ENCODE measurements around the gene RALY. TPM values are rescaled to one million over a fixed set of nuclear protein-coding genes. Genes with fewer than 3 reads are reported as not detected.

The RALY gene
- polyA plus RNA-seq, 1 donor, result 110 TPM

DNA sequence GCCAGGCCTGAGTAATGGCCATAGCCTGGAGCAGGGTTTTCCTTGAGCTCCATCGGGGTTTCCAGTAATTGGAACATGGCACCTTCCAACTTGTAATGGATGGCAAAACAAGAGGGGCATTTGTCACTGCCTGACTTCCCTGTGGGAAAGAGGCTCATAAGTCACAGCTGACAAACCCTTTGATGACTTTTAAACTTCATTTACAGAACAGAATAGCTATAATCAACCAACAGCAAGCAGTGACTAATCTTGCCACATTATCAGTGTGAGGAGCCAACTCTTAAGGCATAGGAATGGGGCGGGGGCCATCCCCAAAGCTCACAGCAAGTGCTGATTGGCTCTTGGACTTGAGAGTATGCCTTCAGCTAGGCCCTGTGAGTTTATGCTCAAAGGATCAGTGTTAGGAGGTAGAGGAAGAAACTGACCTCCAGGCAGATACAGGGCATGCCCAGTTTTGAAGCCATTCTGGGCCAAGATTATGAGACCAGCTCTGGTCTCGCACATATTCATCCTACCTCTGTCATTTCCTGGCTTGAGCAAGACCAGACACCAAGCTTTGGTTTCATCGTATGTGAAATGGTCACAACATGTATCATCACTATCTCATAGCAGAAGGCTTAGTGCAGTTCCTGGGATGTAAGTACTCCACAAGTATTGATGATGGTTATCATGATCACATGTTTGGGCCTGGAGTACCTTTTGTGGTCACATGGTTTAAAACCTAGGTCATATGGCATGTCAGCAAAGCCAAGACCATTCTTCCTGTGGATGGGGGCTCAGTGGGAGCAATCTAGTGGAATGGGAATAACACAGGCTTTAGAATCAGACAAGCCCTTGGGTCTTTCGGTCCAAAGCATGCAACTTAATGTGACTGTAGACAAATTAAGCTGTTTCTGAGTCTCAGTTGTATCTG, 69.1 kb downstream of the RALY start:
- Histone ChIP-seq H3K36me3 (ENCODE audit: control insufficient read depth, insufficient read depth, low read length) (peaks cover 13% of the 10 kb centered on the region), H3K9me3 (ENCODE audit: control insufficient read depth, low read depth, low read length) (no peaks in the 10 kb centered on the region), H3K4me1 (ENCODE audit: control insufficient read depth, insufficient read depth, low read length) (no peaks in the 10 kb centered on the region), H3K27ac (ENCODE audit: low read length) (no peak overlapping the region), H3K4me3 (ENCODE audit: low read length) (no peak overlapping the region), H3K27me3 (ENCODE audit: control insufficient read depth, insufficient read depth, low read length) (no peaks in the 10 kb centered on the region)
- no peak for DNase-seq
- WGBS (ENCODE audit: insufficient coverage, low lambda C conversion rate), result no CpG with 5 or more reads among the region's 5 CpGs

- peaks cover 2% of the 10 kb centered on the region for H3K4me1 ChIP-seq (ENCODE audit: control insufficient read depth, insufficient read depth, low read length)
- no CpG with 5 or more reads among the region's 3 CpGs for WGBS (ENCODE audit: insufficient coverage, low lambda C conversion rate)
These were observed 70.6 kb downstream of the RALY start for GRCh38 chr20:34064286-34064685.

DNA sequence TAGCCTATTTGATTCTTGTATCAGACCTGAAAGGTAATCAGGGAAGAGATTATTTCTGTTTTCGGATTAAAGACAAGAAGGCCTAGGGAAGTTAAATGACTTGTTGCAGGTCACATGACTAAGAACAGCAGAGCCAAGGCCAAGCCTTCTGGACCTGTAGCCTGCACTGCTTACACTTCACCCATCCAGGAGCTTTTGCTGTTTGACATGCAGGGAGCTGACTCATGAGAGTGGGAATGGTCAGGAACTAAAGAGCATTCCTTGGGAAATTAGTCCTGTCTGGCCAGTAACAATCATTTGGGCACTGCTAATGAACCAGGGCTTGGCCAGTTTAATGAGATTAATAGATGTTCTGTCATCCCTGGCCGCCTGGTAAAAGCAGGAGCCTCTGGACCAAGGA, 71.5 kb downstream of the RALY start:
- Histone ChIP-seq H3K36me3 (ENCODE audit: control insufficient read depth, insufficient read depth, low read length) (peaks cover 9% of the 10 kb centered on the region), H3K27me3 (ENCODE audit: control insufficient read depth, insufficient read depth, low read length) (no peaks in the 10 kb centered on the region), H3K27ac (ENCODE audit: low read length) (no peak overlapping the region), H3K4me1 (ENCODE audit: control insufficient read depth, insufficient read depth, low read length) (peaks cover 2% of the 10 kb centered on the region), H3K4me3 (ENCODE audit: low read length) (no peak overlapping the region), H3K9me3 (ENCODE audit: control insufficient read depth, low read depth, low read length) (no peaks in the 10 kb centered on the region)
- WGBS (ENCODE audit: insufficient coverage, low lambda C conversion rate), result no CpG with 5 or more reads among the region's 2 CpGs
- DNase-seq, result no peak

More at GRCh38 chr20:34064286-34064685, 70.6 kb downstream of the RALY start:
- DNase-seq, result no peak
- Histone ChIP-seq H3K36me3 (ENCODE audit: control insufficient read depth, insufficient read depth, low read length) (peaks cover 13% of the 10 kb centered on the region), H3K9me3 (ENCODE audit: control insufficient read depth, low read depth, low read length) (no peaks in the 10 kb centered on the region), H3K27me3 (ENCODE audit: control insufficient read depth, insufficient read depth, low read length) (no peaks in the 10 kb centered on the region), H3K4me3 (ENCODE audit: low read length) (no peak overlapping the region), H3K27ac (ENCODE audit: low read length) (no peak overlapping the region)

DNA sequence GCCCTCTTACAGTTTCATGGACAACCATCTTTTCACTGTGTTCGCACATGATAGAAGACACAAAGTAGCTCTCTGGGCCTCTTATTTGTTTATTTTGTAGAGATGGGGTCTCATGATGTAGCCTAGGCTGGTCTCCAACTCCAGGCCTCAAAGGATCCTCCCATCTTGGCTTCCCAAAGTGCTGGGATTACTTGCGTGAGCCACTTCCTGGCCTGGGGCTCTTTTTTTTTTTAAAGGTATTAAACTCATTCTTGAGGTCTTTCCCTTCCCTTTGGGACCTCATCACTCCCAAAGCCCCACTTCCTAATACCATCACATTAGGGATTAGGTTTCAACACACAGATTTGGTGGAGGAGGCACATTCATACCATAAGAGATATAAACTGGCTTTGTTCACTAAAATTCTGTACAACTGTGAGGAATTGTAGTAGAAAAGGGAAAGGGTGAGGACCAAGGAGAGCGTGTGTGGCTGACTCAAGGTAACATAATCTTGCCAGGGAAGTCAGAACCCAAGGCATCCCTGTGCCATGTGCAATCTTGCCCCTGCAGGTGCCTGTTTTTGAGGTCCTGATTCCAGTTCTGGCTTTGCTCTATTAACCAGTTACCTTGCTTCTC, 72.9 kb downstream of the RALY start:
- Histone ChIP-seq H3K27me3 (ENCODE audit: control insufficient read depth, insufficient read depth, low read length) (no peaks in the 10 kb centered on the region), H3K36me3 (ENCODE audit: control insufficient read depth, insufficient read depth, low read length) (peaks cover 11% of the 10 kb centered on the region), H3K27ac (ENCODE audit: low read length) (no peak overlapping the region), H3K4me3 (ENCODE audit: low read length) (no peak overlapping the region), H3K9me3 (ENCODE audit: control insufficient read depth, low read depth, low read length) (no peaks in the 10 kb centered on the region), H3K4me1 (ENCODE audit: control insufficient read depth, insufficient read depth, low read length) (peaks cover 2% of the 10 kb centered on the region)
- WGBS (ENCODE audit: insufficient coverage, low lambda C conversion rate), result 100% methylated on average over 1 of the region's 3 CpGs
- no peak for DNase-seq

GRCh38 chr20:34068001-34068400, 74.3 kb downstream of the RALY start:
- no peaks in the 10 kb centered on the region for H3K9me3 ChIP-seq (ENCODE audit: control insufficient read depth, low read depth, low read length)
- DNase-seq, result no peak
- no peak overlapping the region for H3K4me3 ChIP-seq (ENCODE audit: low read length)
- no peak overlapping the region for H3K27ac ChIP-seq (ENCODE audit: low read length)
- no peaks in the 10 kb centered on the region for H3K27me3 ChIP-seq (ENCODE audit: control insufficient read depth, insufficient read depth, low read length)
- peaks cover 22% of the 10 kb centered on the region for H3K36me3 ChIP-seq (ENCODE audit: control insufficient read depth, insufficient read depth, low read length)
- peaks cover 2% of the 10 kb centered on the region for H3K4me1 ChIP-seq (ENCODE audit: control insufficient read depth, insufficient read depth, low read length)
- WGBS (ENCODE audit: insufficient coverage, low lambda C conversion rate), result no CpG with 5 or more reads among the region's 1 CpG

DNA sequence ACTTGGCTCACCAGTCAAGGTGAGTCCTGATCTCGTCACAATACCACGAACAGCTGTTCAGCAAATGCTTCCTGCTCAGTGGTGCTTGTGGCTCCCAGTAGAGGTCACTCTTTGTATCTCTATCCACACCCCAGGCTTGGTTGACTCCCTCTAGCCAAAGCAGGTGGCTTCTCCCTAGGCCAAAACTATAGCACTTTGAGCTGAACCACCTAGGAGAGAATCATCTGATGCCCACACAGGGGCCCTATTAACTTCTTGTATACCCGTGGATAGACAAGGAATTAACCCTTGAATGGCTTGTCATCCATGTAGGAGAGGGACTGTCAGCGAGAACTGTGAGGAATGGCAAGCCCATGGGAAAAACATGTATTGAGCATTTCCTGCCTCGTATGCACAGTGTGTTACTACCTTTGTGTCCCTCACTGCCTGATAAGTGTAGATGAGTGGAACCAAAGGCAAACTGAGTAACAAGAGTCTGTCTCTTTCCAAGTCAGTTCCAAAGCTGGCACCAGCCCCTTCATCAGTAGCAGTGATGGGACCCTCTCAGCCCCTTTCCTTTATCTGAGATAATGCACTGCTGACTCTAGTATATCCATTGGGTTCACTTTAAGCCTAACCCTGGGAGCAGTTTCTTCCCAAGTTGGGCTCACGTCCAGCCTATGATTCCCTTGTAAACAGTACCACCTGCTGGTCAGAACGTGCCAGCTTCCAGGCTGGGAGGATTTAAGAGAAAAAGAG, 75.8 kb downstream of the RALY start:
- no CpG with 5 or more reads among the region's 7 CpGs for WGBS (ENCODE audit: insufficient coverage, low lambda C conversion rate)

GRCh38 chr20:34070079-34070439, 76.3 kb downstream of the RALY start:
- peaks cover 2% of the 10 kb centered on the region for H3K4me1 ChIP-seq (ENCODE audit: control insufficient read depth, insufficient read depth, low read length)
- no peaks in the 10 kb centered on the region for H3K9me3 ChIP-seq (ENCODE audit: control insufficient read depth, low read depth, low read length)
- no peak overlapping the region for H3K27ac ChIP-seq (ENCODE audit: low read length)
- peaks cover 37% of the 10 kb centered on the region for H3K36me3 ChIP-seq (ENCODE audit: control insufficient read depth, insufficient read depth, low read length)
- H3K27me3 ChIP-seq (ENCODE audit: control insufficient read depth, insufficient read depth, low read length), result no peaks in the 10 kb centered on the region
- no peak for DNase-seq
- no peak overlapping the region for H3K4me3 ChIP-seq (ENCODE audit: low read length)
- WGBS (ENCODE audit: insufficient coverage, low lambda C conversion rate), result no CpG with 5 or more reads among the region's 3 CpGs

More for the DNA sequence above, 75.8 kb downstream of the RALY start:
- H3K27ac ChIP-seq (ENCODE audit: low read length), result no peak overlapping the region
- H3K27me3 ChIP-seq (ENCODE audit: control insufficient read depth, insufficient read depth, low read length), result no peaks in the 10 kb centered on the region
- H3K4me3 ChIP-seq (ENCODE audit: low read length), result no peak overlapping the region
- peaks cover 2% of the 10 kb centered on the region for H3K4me1 ChIP-seq (ENCODE audit: control insufficient read depth, insufficient read depth, low read length)
- H3K36me3 ChIP-seq (ENCODE audit: control insufficient read depth, insufficient read depth, low read length), result peaks cover 32% of the 10 kb centered on the region
- DNase-seq, result peak; percentile 62 to 68
- H3K9me3 ChIP-seq (ENCODE audit: control insufficient read depth, low read depth, low read length), result no peaks in the 10 kb centered on the region

GRCh38 chr20:34070859-34071258, 77.1 kb downstream of the RALY start:
- WGBS (ENCODE audit: insufficient coverage, low lambda C conversion rate), result no CpG with 5 or more reads among the region's 8 CpGs
- H3K9me3 ChIP-seq (ENCODE audit: control insufficient read depth, low read depth, low read length), result no peaks in the 10 kb centered on the region
- H3K27ac ChIP-seq (ENCODE audit: low read length), result no peak overlapping the region
- H3K4me1 ChIP-seq (ENCODE audit: control insufficient read depth, insufficient read depth, low read length), result peaks cover 2% of the 10 kb centered on the region
- H3K27me3 ChIP-seq (ENCODE audit: control insufficient read depth, insufficient read depth, low read length), result no peaks in the 10 kb centered on the region
- H3K4me3 ChIP-seq (ENCODE audit: low read length), result no peak overlapping the region
- peaks cover 38% of the 10 kb centered on the region for H3K36me3 ChIP-seq (ENCODE audit: control insufficient read depth, insufficient read depth, low read length)
- DNase-seq, result no peak

DNA sequence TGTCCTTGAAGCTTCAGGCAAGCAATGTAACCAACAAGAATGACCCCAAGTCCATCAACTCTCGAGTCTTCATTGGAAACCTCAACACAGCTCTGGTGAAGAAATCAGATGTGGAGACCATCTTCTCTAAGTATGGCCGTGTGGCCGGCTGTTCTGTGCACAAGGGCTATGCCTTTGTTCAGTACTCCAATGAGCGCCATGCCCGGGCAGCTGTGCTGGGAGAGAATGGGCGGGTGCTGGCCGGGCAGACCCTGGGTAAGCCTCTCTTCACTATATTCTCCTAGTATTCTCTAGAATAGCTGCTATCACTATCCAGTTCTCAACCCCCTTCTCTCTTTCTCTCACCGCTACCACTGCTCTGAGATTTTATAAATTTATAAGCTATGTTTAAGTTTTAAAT, 78.4 kb downstream of the RALY start:
- H3K4me3 ChIP-seq (ENCODE audit: low read length), result no peak overlapping the region
- H3K4me1 ChIP-seq (ENCODE audit: control insufficient read depth, insufficient read depth, low read length), result peaks cover 2% of the 10 kb centered on the region
- H3K9me3 ChIP-seq (ENCODE audit: control insufficient read depth, low read depth, low read length), result no peaks in the 10 kb centered on the region
- WGBS (ENCODE audit: insufficient coverage, low lambda C conversion rate), result 100% methylated on average over 1 of the region's 8 CpGs
- H3K36me3 ChIP-seq (ENCODE audit: control insufficient read depth, insufficient read depth, low read length), result peaks cover 49% of the 10 kb centered on the region
- no peaks in the 10 kb centered on the region for H3K27me3 ChIP-seq (ENCODE audit: control insufficient read depth, insufficient read depth, low read length)
- H3K27ac ChIP-seq (ENCODE audit: low read length), result no peak overlapping the region
- no peak for DNase-seq

GRCh38 chr20:34072778-34073177, 79.1 kb downstream of the RALY start:
- Histone ChIP-seq H3K36me3 (ENCODE audit: control insufficient read depth, insufficient read depth, low read length) (peaks cover 56% of the 10 kb centered on the region), H3K9me3 (ENCODE audit: control insufficient read depth, low read depth, low read length) (no peaks in the 10 kb centered on the region), H3K27me3 (ENCODE audit: control insufficient read depth, insufficient read depth, low read length) (no peaks in the 10 kb centered on the region), H3K4me3 (ENCODE audit: low read length) (no peak overlapping the region), H3K27ac (ENCODE audit: low read length) (no peak overlapping the region), H3K4me1 (ENCODE audit: control insufficient read depth, insufficient read depth, low read length) (peaks cover 2% of the 10 kb centered on the region)
- no peak for DNase-seq
- WGBS (ENCODE audit: insufficient coverage, low lambda C conversion rate), result no CpG with 5 or more reads among the region's 1 CpG

All from large intestine (tissue), 3 donors.